ENCODE data around the gene NKD2.

NKD2 gene

DNA sequence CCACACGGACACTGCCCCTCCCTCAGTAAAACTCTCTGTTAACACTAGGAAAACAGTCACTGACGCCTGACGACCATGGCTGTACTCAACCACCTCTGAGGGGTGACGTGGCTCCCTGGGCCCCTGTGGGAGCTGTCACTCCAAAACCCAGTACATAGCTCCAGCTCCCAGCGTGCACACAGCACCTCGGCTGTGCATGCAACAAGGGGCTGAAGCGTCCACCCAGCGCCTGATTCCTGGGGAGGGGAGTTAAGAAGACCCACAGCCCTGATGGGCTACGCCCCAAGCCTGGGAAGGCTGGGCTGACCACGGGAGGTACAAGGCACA is 66.9 kb downstream of the NKD2 start:
- no peaks in the 10 kb centered on the region for H3K4me1 ChIP-seq (ENCODE audit: low read depth, poor library complexity, severe bottlenecking)
- no peak overlapping the region for H3K4me3 ChIP-seq (IDR thresholded peaks at IDR 0.05; ENCODE audit: insufficient read depth, low read depth, low read length)
- no peaks in the 10 kb centered on the region for H3K79me2 ChIP-seq (ENCODE audit: insufficient read depth, low read depth)
- H3K27ac ChIP-seq, result no peak overlapping the region
- H3K4me2 ChIP-seq, result no peak overlapping the region
- no peak overlapping the region for H3K9ac ChIP-seq
- no peaks in the 10 kb centered on the region for H3K36me3 ChIP-seq (ENCODE audit: insufficient read depth)
- no peak overlapping the region for H2AFZ ChIP-seq (ENCODE audit: low read depth)
- H3K27me3 ChIP-seq (ENCODE audit: insufficient read depth, low read depth), result no peaks in the 10 kb centered on the region
- H4K20me1 ChIP-seq (ENCODE audit: insufficient read depth), result no peaks in the 10 kb centered on the region
- TF ChIP-seq, protein P1, sequence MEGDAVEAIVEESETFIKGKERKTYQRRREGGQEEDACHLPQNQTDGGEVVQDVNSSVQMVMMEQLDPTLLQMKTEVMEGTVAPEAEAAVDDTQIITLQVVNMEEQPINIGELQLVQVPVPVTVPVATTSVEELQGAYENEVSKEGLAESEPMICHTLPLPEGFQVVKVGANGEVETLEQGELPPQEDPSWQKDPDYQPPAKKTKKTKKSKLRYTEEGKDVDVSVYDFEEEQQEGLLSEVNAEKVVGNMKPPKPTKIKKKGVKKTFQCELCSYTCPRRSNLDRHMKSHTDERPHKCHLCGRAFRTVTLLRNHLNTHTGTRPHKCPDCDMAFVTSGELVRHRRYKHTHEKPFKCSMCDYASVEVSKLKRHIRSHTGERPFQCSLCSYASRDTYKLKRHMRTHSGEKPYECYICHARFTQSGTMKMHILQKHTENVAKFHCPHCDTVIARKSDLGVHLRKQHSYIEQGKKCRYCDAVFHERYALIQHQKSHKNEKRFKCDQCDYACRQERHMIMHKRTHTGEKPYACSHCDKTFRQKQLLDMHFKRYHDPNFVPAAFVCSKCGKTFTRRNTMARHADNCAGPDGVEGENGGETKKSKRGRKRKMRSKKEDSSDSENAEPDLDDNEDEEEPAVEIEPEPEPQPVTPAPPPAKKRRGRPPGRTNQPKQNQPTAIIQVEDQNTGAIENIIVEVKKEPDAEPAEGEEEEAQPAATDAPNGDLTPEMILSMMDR (conservative IDR thresholded peaks at IDR 0.05; ENCODE audit: low read depth, low read length), result no peak

DNA sequence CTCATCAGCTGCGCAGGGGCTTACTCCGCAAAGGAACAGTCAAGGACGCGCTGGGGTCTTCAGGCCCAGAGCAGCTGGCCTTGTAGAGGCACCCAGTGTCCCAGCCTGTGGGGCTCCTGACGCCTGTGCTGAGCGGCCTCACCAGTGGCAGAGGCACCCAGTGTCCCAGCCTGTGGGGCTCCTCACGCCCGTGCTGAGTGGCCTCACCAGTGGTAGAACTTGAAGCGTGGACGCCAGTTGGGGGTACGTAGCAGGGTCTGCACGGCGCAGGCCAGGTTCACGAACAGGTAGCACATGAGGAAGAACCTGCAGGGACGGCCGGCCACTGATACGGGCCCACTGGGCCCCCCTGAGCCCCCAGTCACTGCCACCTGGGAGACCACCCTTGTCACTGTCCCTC is 67.3 kb downstream of the NKD2 start:
- no peaks in the 10 kb centered on the region for H3K27me3 ChIP-seq (ENCODE audit: insufficient read depth, low read depth)
- no peak overlapping the region for H3K4me2 ChIP-seq
- H2AFZ ChIP-seq (ENCODE audit: low read depth), result no peak overlapping the region
- TF ChIP-seq, protein P1 (conservative IDR thresholded peaks at IDR 0.05; ENCODE audit: low read depth, low read length), result no peak
- H4K20me1 ChIP-seq (ENCODE audit: insufficient read depth), result no peaks in the 10 kb centered on the region
- no peak overlapping the region for H3K4me3 ChIP-seq (IDR thresholded peaks at IDR 0.05; ENCODE audit: insufficient read depth, low read depth, low read length)
- H3K4me1 ChIP-seq (ENCODE audit: low read depth, poor library complexity, severe bottlenecking), result no peaks in the 10 kb centered on the region
- H3K79me2 ChIP-seq (ENCODE audit: insufficient read depth, low read depth), result no peaks in the 10 kb centered on the region
- no peak overlapping the region for H3K27ac ChIP-seq
- no peaks in the 10 kb centered on the region for H3K36me3 ChIP-seq (ENCODE audit: insufficient read depth)
- no peak overlapping the region for H3K9ac ChIP-seq

DNA sequence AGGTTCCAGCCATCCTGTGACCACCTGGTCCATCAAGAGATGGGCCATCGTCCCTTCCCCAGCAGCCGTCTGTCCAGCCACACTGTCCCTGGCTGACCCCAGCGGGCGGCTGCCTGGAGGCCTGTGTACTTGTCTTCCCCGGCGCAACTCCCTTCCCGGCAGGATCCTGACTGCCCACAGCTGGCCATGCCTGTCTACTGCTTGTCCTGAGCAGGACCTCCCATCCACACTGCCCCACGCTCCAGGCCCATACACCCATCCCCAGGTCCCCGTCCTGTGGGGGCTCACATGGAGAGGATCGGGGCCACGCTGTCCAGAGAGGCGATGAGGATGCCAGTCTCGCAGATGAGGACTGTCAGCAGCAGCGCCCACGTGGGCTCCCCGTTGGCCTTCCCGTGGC is 67.8 kb downstream of the NKD2 start:
- Histone ChIP-seq H3K36me3 (ENCODE audit: insufficient read depth) (no peaks in the 10 kb centered on the region), H3K27me3 (ENCODE audit: insufficient read depth, low read depth) (no peaks in the 10 kb centered on the region), H3K4me1 (ENCODE audit: low read depth, poor library complexity, severe bottlenecking) (no peaks in the 10 kb centered on the region), H2AFZ (ENCODE audit: low read depth) (no peak overlapping the region), H4K20me1 (ENCODE audit: insufficient read depth) (no peaks in the 10 kb centered on the region), H3K4me3 (IDR thresholded peaks at IDR 0.05; ENCODE audit: insufficient read depth, low read depth, low read length) (no peak overlapping the region), H3K79me2 (ENCODE audit: insufficient read depth, low read depth) (no peaks in the 10 kb centered on the region), H3K9ac (no peak overlapping the region), H3K27ac (no peak overlapping the region), H3K4me2 (no peak overlapping the region)
- TF ChIP-seq, protein P1 (conservative IDR thresholded peaks at IDR 0.05; ENCODE audit: low read depth, low read length), result no peak

DNA sequence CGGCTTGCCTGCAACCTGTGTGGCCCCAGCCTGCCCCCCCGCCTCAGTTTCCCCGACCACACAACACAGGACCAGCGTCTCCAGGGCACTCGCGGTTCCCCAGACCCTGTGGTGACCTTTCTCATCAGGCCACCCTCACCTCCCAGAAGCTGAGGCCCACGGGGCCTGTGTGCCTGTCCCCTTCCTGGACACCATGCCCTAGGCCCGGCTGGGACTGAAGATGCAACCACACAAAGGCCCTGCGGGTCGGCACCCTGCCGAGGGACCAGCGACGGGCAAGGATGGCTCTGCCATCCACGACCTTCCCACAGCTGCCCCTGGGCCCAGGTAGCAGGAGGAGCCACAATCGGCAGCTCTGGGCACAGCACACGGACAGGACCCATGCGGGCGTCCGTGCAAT is 68.4 kb downstream of the NKD2 start:
- Histone ChIP-seq H3K9ac (no peak overlapping the region), H4K20me1 (ENCODE audit: insufficient read depth) (no peaks in the 10 kb centered on the region), H3K4me1 (ENCODE audit: low read depth, poor library complexity, severe bottlenecking) (no peaks in the 10 kb centered on the region), H3K4me3 (IDR thresholded peaks at IDR 0.05; ENCODE audit: insufficient read depth, low read depth, low read length) (no peak overlapping the region), H3K27ac (no peak overlapping the region), H3K79me2 (ENCODE audit: insufficient read depth, low read depth) (no peaks in the 10 kb centered on the region), H3K36me3 (ENCODE audit: insufficient read depth) (no peaks in the 10 kb centered on the region), H3K4me2 (no peak overlapping the region), H2AFZ (ENCODE audit: low read depth) (no peak overlapping the region), H3K27me3 (ENCODE audit: insufficient read depth, low read depth) (no peaks in the 10 kb centered on the region)
- TF ChIP-seq, protein P1 (conservative IDR thresholded peaks at IDR 0.05; ENCODE audit: low read depth, low read length), result no peak

Data from KMS-11 (cell line).